Endometrial microvascular endothelial cells (primary cell): ENCODE data around the gene MATR3. TPM values are rescaled to one million over a fixed set of nuclear protein-coding genes. Genes with fewer than 3 reads are reported as not detected.
"Not testable (repeated sequence)": the region's sequence is repeated elsewhere in the genome, so short reads cannot be mapped to it uniquely, and the experiment has no call there.

Source experiments
- in situ Hi-C: cut with HindIII; loops from 2 replicates; pipeline ENCODE4 v1.10.0; 2017; ENCODE audit warnings: low sequenced_read_pairs, low pct_unique_long_range_greater_than_20kb; ENCODE audit errors: inconsistent ontology term
- total RNA-seq: library from RNA; depleted of rRNA; stranded (reverse); fragments of >200 nt; gene quantifications from one replicate; pipeline ENCODE4 v1.2.3, GENCODE V29; 2015; ENCODE audit errors: inconsistent ontology term

Gene MATR3
- total RNA-seq: 179 TPM

GRCh38 chr5:139293507-139294373 lies at the start of gene MATR3:
TSS of gene MATR3 (plus strand) at chr5:139293740. CDS start at chr5:139307416, 13,676 bp downstream.
- in situ Hi-C loops: no loop called here

GRCh38 chr5:139245637-139246339 lies 47.8 kb upstream of the MATR3 start:
- in situ Hi-C loops: no loop called here

GRCh38 chr5:139246394-139246793 lies 47.1 kb upstream of the MATR3 start:
- in situ Hi-C loops: no loop called here

GRCh38 chr5:139248826-139249453 lies 44.6 kb upstream of the MATR3 start:
- in situ Hi-C loops: no loop called here

- in situ Hi-C loops: no loop called here
Measured at GRCh38 chr5:139251281-139251687, 42.3 kb upstream of the MATR3 start.

GRCh38 chr5:139251695-139252288 lies 41.7 kb upstream of the MATR3 start:
- in situ Hi-C loops: no loop called here

- in situ Hi-C loops: no loop called here
Measured at GRCh38 chr5:139253115-139253514, 40.4 kb upstream of the MATR3 start.

- in situ Hi-C loops: no loop called here
Measured at GRCh38 chr5:139256820-139257219, 36.7 kb upstream of the MATR3 start.

GRCh38 chr5:139262059-139262741 lies 31.3 kb upstream of the MATR3 start:
- in situ Hi-C loops: no loop called here

- in situ Hi-C loops: no loop called here
Measured at GRCh38 chr5:139262742-139263445, 30.6 kb upstream of the MATR3 start.

- in situ Hi-C loops: no loop called here
Measured at GRCh38 chr5:139263536-139263935, 30.0 kb upstream of the MATR3 start.

- in situ Hi-C loops: no loop called here
Measured at GRCh38 chr5:139263946-139264345, 29.6 kb upstream of the MATR3 start.

GRCh38 chr5:139265001-139265400 lies 28.5 kb upstream of the MATR3 start:
- in situ Hi-C loops: no loop called here

GRCh38 chr5:139266236-139266635 lies 27.3 kb upstream of the MATR3 start:
- in situ Hi-C loops: no loop called here

GRCh38 chr5:139267481-139267880 lies 26.1 kb upstream of the MATR3 start:
- in situ Hi-C loops: no loop called here

GRCh38 chr5:139268364-139269202 lies 25.0 kb upstream of the MATR3 start:
- in situ Hi-C loops: no loop called here

- in situ Hi-C loops: not testable (repeated sequence)
Measured at GRCh38 chr5:139270718-139271117, 22.8 kb upstream of the MATR3 start.
